Upper lobe of left lung (tissue), 4 donors: ENCODE data around the gene BLM.

Experiments
- EP300 ChIP-seq, 4 donors: sonication (generic); formaldehyde crosslinking; IDR thresholded peaks; one replicate each; pipeline ENCODE4 v1.5.1; 2017; ENCODE audit warnings: antibody characterized with exemption in 4 of 4, control low read depth in 2 of 4
- POLR2A ChIP-seq, 4 donors: fragments of 450-650 bp; IDR thresholded peaks; one replicate each; pipeline ENCODE4 v1.5.1; 2016 to 2017; ENCODE audit warnings: antibody characterized with exemption in 4 of 4, mild to moderate bottlenecking in 2 of 4
- TF ChIP-seq, protein P1 (sequence below), 6 experiments: fragments of 450-650 bp in 4 of 6; fragments of 200-600 bp in 2 of 6; sonication (generic) in 2 of 6; IDR thresholded peaks; one replicate each; pipeline ENCODE4 v1.5.1; 2016 to 2019; ENCODE audit warnings: antibody characterized with exemption in 6 of 6

DNA sequence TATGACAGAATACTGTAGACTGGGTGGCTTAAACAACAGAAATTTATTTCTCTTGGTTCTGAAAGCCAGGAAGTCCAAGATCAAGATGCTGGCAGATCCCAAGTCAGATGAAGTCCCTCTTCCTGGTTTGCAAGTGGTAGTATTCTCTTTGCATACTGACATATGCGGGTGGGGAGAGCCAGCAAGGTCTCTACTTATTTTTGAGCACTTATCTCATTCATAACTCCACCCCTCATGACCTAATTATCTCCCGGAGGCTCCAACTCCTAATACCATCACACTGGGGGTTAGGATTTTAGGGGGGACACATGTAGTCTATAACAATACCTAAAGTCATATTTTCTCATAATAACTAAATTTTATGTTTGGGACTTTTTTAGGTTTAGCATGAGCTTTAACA, 65.3 kb downstream of the BLM start:
- TF ChIP-seq, protein P1, sequence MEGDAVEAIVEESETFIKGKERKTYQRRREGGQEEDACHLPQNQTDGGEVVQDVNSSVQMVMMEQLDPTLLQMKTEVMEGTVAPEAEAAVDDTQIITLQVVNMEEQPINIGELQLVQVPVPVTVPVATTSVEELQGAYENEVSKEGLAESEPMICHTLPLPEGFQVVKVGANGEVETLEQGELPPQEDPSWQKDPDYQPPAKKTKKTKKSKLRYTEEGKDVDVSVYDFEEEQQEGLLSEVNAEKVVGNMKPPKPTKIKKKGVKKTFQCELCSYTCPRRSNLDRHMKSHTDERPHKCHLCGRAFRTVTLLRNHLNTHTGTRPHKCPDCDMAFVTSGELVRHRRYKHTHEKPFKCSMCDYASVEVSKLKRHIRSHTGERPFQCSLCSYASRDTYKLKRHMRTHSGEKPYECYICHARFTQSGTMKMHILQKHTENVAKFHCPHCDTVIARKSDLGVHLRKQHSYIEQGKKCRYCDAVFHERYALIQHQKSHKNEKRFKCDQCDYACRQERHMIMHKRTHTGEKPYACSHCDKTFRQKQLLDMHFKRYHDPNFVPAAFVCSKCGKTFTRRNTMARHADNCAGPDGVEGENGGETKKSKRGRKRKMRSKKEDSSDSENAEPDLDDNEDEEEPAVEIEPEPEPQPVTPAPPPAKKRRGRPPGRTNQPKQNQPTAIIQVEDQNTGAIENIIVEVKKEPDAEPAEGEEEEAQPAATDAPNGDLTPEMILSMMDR (IDR thresholded peaks at IDR 0.05) = no peak
- TF ChIP-seq EP300 (IDR thresholded peaks at IDR 0.05) (no peak), POLR2A (IDR thresholded peaks at IDR 0.05) (no peak)
